Neural crest cell (in vitro differentiated cells): ENCODE measurements around the gene CAMSAP3. TPM values are rescaled to one million over a fixed set of nuclear protein-coding genes. Genes with fewer than 3 reads are reported as not detected.

Experiments used
- DNase-seq: peaks from one replicate; pipeline ENCODE4 v3.0.0; 2021; ENCODE audit warnings: low read depth, mixed read lengths, low spot score
- H3K27ac Mint-ChIP-seq: one replicate; pipeline ENCODE4 v1.8.0; 2021; ENCODE audit warnings: mild to moderate bottlenecking, mixed read lengths; ENCODE audit not compliant: unreplicated experiment
- H3K27me3 Mint-ChIP-seq: 2 replicates; pipeline ENCODE4 v1.8.0; 2021; ENCODE audit warnings: low read depth, mild to moderate bottlenecking, mixed read lengths
- H3K36me3 Mint-ChIP-seq: 2 replicates; pipeline ENCODE4 v1.8.0; 2021; ENCODE audit warnings: low read depth, mild to moderate bottlenecking, mixed read lengths
- H3K4me1 Mint-ChIP-seq: 2 replicates; pipeline ENCODE4 v1.8.0; 2021; ENCODE audit warnings: mixed read lengths
- H3K4me3 Mint-ChIP-seq: one replicate; pipeline ENCODE4 v1.8.0; 2021; ENCODE audit warnings: mild to moderate bottlenecking, mixed read lengths
- H3K9me3 Mint-ChIP-seq: 2 replicates; pipeline ENCODE4 v1.8.0; 2021; ENCODE audit warnings: mixed read lengths
- total RNA-seq: library from RNA; stranded (reverse); gene quantifications from 2 replicates; pipeline ENCODE4 v1.2.1, GENCODE V29; 2021
- TF ChIP-seq, protein P1 (sequence below): fragments of 200-600 bp; sonication (generic); conservative IDR thresholded peaks from 2 replicates; pipeline ENCODE4 v1.5.0; 2021; ENCODE audit warnings: antibody characterized with exemption, mild to moderate bottlenecking

Gene CAMSAP3
- total RNA-seq, 1 donor from 2014 or later, result 13.7 TPM

DNA sequence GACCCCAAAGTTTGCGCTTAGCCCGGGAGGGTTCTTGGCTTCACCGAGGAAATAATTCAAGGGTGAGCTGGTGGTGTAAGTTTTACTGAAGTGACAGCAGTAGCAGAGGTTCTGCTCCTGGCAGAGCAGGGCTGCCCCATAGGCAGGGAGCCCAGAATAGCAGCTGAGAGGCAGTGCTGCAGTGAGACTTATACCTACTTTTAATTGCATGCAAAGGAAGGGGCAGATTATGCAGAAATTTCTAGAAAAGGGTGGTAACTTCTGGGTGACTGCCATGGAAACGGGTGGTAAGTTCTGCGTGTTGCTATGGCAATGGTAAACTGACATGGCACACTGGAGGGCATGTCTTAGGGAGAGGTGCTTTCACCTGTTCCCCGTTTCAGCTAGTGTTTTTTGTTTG lies 17.5 kb upstream of the CAMSAP3 start:
- Mint-ChIP-seq H3K36me3 (no peaks in the 10 kb centered on the region), H3K4me3 (no peak overlapping the region), H3K9me3 (no peaks in the 10 kb centered on the region), H3K27me3 (peaks cover 67% of the 10 kb centered on the region), H3K27ac (no peak overlapping the region), H3K4me1 (no peaks in the 10 kb centered on the region)
- TF ChIP-seq, protein P1, sequence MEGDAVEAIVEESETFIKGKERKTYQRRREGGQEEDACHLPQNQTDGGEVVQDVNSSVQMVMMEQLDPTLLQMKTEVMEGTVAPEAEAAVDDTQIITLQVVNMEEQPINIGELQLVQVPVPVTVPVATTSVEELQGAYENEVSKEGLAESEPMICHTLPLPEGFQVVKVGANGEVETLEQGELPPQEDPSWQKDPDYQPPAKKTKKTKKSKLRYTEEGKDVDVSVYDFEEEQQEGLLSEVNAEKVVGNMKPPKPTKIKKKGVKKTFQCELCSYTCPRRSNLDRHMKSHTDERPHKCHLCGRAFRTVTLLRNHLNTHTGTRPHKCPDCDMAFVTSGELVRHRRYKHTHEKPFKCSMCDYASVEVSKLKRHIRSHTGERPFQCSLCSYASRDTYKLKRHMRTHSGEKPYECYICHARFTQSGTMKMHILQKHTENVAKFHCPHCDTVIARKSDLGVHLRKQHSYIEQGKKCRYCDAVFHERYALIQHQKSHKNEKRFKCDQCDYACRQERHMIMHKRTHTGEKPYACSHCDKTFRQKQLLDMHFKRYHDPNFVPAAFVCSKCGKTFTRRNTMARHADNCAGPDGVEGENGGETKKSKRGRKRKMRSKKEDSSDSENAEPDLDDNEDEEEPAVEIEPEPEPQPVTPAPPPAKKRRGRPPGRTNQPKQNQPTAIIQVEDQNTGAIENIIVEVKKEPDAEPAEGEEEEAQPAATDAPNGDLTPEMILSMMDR, result no peak
- no peak for DNase-seq

DNA sequence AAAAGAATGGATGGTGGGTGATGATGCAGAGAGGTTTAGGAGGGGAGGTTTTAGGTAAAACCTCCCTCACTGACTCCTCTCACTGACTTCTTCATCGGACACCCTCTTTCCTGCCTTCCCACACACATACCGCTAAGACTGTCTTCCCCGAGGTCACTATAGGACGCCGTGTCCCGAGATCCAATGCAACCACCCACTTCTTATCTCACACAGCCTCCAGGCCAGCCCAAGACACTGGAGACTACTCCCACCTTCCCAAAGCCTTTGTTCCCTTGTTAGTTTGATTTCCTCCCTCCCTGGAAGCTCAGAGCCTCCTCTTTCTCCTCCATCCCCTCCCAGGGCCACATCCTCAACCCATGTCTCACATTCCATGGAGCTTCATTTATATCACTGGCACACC lies 16.5 kb upstream of the CAMSAP3 start:
- Mint-ChIP-seq H3K27me3 (peaks cover 65% of the 10 kb centered on the region), H3K27ac (no peak overlapping the region), H3K4me3 (no peak overlapping the region), H3K4me1 (no peaks in the 10 kb centered on the region), H3K9me3 (no peaks in the 10 kb centered on the region), H3K36me3 (no peaks in the 10 kb centered on the region)
- TF ChIP-seq, protein P1, result no peak
- no peak for DNase-seq

DNA sequence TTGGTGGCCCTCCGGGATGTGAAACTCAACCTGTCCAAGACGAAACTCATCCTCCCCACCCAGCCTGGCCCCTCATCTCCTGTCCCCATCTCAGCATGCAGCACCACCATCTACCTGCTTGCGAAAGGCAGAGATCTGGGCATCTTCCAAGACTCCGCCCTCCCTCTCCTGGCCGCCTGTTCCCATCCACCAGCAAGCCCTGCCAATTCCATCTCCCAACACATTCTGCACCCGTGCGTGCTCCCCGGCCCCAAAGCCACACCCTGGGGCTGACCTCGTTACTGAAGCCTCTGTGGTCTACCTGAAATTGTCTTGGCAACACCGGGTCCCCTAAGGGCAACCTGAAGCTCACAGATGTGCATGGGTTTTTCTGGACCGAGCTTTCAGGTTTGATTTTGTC lies 13.2 kb upstream of the CAMSAP3 start:
- H3K36me3 Mint-ChIP-seq, result no peaks in the 10 kb centered on the region
- H3K27me3 Mint-ChIP-seq, result peaks cover 63% of the 10 kb centered on the region
- H3K4me1 Mint-ChIP-seq, result no peaks in the 10 kb centered on the region
- H3K27ac Mint-ChIP-seq, result no peak overlapping the region
- no peak for DNase-seq
- H3K9me3 Mint-ChIP-seq, result no peaks in the 10 kb centered on the region
- TF ChIP-seq, protein P1, result no peak
- H3K4me3 Mint-ChIP-seq, result no peak overlapping the region

GRCh38 chr19:7589822-7590221 lies 5.8 kb upstream of the CAMSAP3 start:
- H3K36me3 Mint-ChIP-seq, result no peaks in the 10 kb centered on the region
- no peaks in the 10 kb centered on the region for H3K4me1 Mint-ChIP-seq
- peaks cover 51% of the 10 kb centered on the region for H3K27me3 Mint-ChIP-seq
- TF ChIP-seq, protein P1, result no peak
- no peak overlapping the region for H3K4me3 Mint-ChIP-seq
- no peak overlapping the region for H3K27ac Mint-ChIP-seq
- DNase-seq, result no peak
- no peaks in the 10 kb centered on the region for H3K9me3 Mint-ChIP-seq

DNA sequence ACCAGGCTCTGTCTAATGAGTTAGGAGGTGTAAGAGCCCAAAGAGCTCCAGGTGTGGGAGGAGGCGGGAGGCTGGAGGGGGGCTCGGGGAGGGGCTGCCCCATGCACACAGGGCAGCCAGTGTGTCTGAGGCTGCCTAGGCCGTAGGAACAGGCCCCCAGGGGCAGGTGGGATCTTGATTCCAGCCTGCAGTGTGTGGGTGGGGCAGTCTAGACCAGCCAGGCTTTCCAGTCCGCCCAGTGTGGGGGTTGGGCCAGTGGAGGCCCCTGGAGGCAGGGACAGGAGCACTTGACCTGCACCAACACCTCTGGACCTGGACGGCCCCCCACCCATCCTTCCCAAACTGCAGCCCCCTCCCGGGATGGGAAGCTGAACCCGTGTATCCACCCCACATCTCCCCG lies 5.4 kb upstream of the CAMSAP3 start:
- Mint-ChIP-seq H3K9me3 (no peaks in the 10 kb centered on the region), H3K27me3 (peaks cover 51% of the 10 kb centered on the region), H3K36me3 (no peaks in the 10 kb centered on the region), H3K27ac (no peak overlapping the region), H3K4me1 (peaks cover 3% of the 10 kb centered on the region), H3K4me3 (no peak overlapping the region)
- no peak for DNase-seq
- TF ChIP-seq, protein P1, result no peak
